HepG2 (cell line): ENCODE results near the gene LIMK2. TPM values are rescaled to one million over a fixed set of nuclear protein-coding genes. Genes with fewer than 3 reads are reported as not detected.

ENCODE experiments used
- AFF4 ChIP-seq: sonication (generic); formaldehyde crosslinking; IDR thresholded peaks from 2 replicates; pipeline ENCODE4 v1.4.0; 2020; ENCODE audit warnings: missing genetic modification reagents
- CHD4 ChIP-seq: fragments of 200-600 bp; sonication (generic); IDR thresholded peaks from 2 replicates; pipeline ENCODE4 v1.7.0; 2017; ENCODE audit warnings: mild to moderate bottlenecking, low read length, borderline replicate concordance
- HNF4A ChIP-seq: sonication (generic); formaldehyde crosslinking; IDR thresholded peaks from 2 replicates; pipeline ENCODE4 v1.4.0; 2020; ENCODE audit warnings: missing genetic modification reagents
- HNRNPL ChIP-seq: fragments of 200-400 bp; formaldehyde crosslinking; IDR thresholded peaks from 2 replicates; pipeline ENCODE4 v1.6.1; 2017; ENCODE audit warnings: mild to moderate bottlenecking, low read depth, low read length
- ISL2 ChIP-seq: sonication (generic); formaldehyde crosslinking; IDR thresholded peaks from 2 replicates; pipeline ENCODE4 v1.5.0; 2020; ENCODE audit warnings: missing genetic modification reagents
- MAFK ChIP-seq, 2 experiments: IDR thresholded peaks in 1 of 2; conservative IDR thresholded peaks in 1 of 2; 2 replicates each; pipeline ENCODE4 v1.6.1; 2011; ENCODE audit warnings: improper control_type of control experiment in 2 of 2, low read length in 2 of 2
- RARA ChIP-seq: IDR thresholded peaks from 2 replicates; pipeline ENCODE4 v1.6.1; 2016; ENCODE audit warnings: missing genetic modification reagents, missing compliant biosample characterization
- SMC3 ChIP-seq: IDR thresholded peaks from 2 replicates; pipeline ENCODE4 v1.6.1; 2011; ENCODE audit warnings: low read length, improper control_type of control experiment
- TCF12 ChIP-seq, 2 experiments: fragments of 450-650 bp in 1 of 2; sonication (generic) in 1 of 2; formaldehyde crosslinking in 1 of 2; IDR thresholded peaks; 2 replicates each; pipeline versions ENCODE4 v1.6.1 to v1.8.0; 2017 to 2022; ENCODE audit warnings: antibody characterized with exemption in 1 of 2, mild to moderate bottlenecking in 1 of 2, missing genetic modification reagents in 1 of 2, moderate library complexity in 1 of 2
- TRIM24 ChIP-seq: sonication (generic); formaldehyde crosslinking; IDR thresholded peaks from 2 replicates; pipeline ENCODE4 v1.8.0; 2022; ENCODE audit warnings: mild to moderate bottlenecking, missing genetic modification reagents
- ZBTB46 ChIP-seq: sonication (generic); formaldehyde crosslinking; IDR thresholded peaks from 2 replicates; pipeline ENCODE4 v1.4.0; 2020; ENCODE audit warnings: mild to moderate bottlenecking, missing genetic modification reagents, borderline replicate concordance
- ZFX ChIP-seq: sonication (generic); formaldehyde crosslinking; IDR thresholded peaks from 2 replicates; pipeline ENCODE4 v1.4.0; 2020; ENCODE audit warnings: mild to moderate bottlenecking, low read depth, missing genetic modification reagents, moderate library complexity
- ZNF317 ChIP-seq: sonication (generic); formaldehyde crosslinking; IDR thresholded peaks from 2 replicates; pipeline ENCODE4 v1.5.0; 2020; ENCODE audit warnings: mild to moderate bottlenecking, missing genetic modification reagents
- ZNF609 ChIP-seq: sonication (generic); formaldehyde crosslinking; IDR thresholded peaks from 2 replicates; pipeline ENCODE4 v1.4.0; 2020; ENCODE audit warnings: mild to moderate bottlenecking, missing genetic modification reagents, borderline replicate concordance
- ZNF782 ChIP-seq: sonication (generic); formaldehyde crosslinking; IDR thresholded peaks from 2 replicates; pipeline ENCODE4 v1.4.0; 2020; ENCODE audit warnings: missing genetic modification reagents, mild to moderate bottlenecking, borderline replicate concordance
- polyA plus RNA-seq, 8 experiments: library from polyadenylated mRNA; depleted of rRNA in 3 of 8; stranded (reverse) in 7 of 8; unstranded in 1 of 8; fragments of >200 nt; fragmentation: Illumina TruSeq in 4 of 8; extraction: Trizol in 4 of 8; gene quantifications; 2 replicates each; pipeline versions ENCODE4 v1.2.1 to v1.2.3, GENCODE V29; 2011 to 2016; ENCODE audit warnings: low read depth in 4 of 8, missing spikeins in 1 of 8, mixed read lengths in 1 of 8; ENCODE audit not compliant: insufficient read depth in 1 of 8
- total RNA-seq, 5 experiments: library from RNA; depleted of rRNA; stranded (reverse); fragments of >200 nt; fragmentation: Illumina TruSeq; extraction: Trizol; gene quantifications; 2 replicates each; pipeline ENCODE4 v1.2.3, GENCODE V29; 2016; ENCODE audit warnings: low read depth in 1 of 5

The LIMK2 gene
- total and polyA plus RNA-seq, 2 of the 13 experiments (the other 11 are each of a cell fraction or from before 2014, with no cell fraction given) = 20.9 to 29.8 TPM

GRCh38 chr22:31210556-31211421 lies 1.3 kb upstream of the LIMK2 start (continued):
- TF ChIP-seq TCF12 (IDR thresholded peaks at IDR 0.05) (no peak), TCF12 (CRISPR knock-in tag; IDR thresholded peaks at IDR 0.05) (no peak), ZFX (CRISPR knock-in tag) (peak; percentile 30; the same call in 1 of the 2 replicates), HNF4A (CRISPR knock-in tag) (peak; percentile 86), TRIM24 (CRISPR knock-in tag) (no peak), ZBTB46 (CRISPR knock-in tag) (no peak), MAFK (conservative IDR thresholded peaks at IDR 0.05 in 1 of 2, IDR thresholded peaks at IDR 0.05 in 1 of 2; ENCODE audit: low read length in 2 of 2) (peak in 1 of 2 experiments; percentile 35; a peak in 1 of 4 replicates), ISL2 (CRISPR knock-in tag) (peak; percentile 14; the same call in 1 of the 2 replicates), SMC3 (peak; percentile 25; the same call in 1 of the 2 replicates), RARA (CRISPR knock-in tag) (peak; percentile 49), AFF4 (CRISPR knock-in tag) (no peak), HNRNPL (no peak), ZNF317 (CRISPR knock-in tag) (peak; percentile 31; the same call in 1 of the 2 replicates), ZNF782 (CRISPR knock-in tag) (no peak), ZNF609 (CRISPR knock-in tag) (no peak; the same call in 1 of the 2 replicates), CHD4 (no peak)
